H1 (cell line): ENCODE results near the gene BCL11A.

ENCODE experiments used
- BCL11A ChIP-seq, 2 experiments: IDR thresholded peaks; one replicate each; pipeline ENCODE4 v1.6.1; 2011; ENCODE audit warnings: low read depth in 2 of 2, low read length in 2 of 2, mild to moderate bottlenecking in 2 of 2
- EZH2 ChIP-seq: fragments of 200-600 bp; sonication (generic); IDR thresholded peaks from 2 replicates; pipeline ENCODE4 v1.7.1; 2012; ENCODE audit warnings: low read depth, mild to moderate bottlenecking, moderate library complexity, low read length, inconsistent platforms; ENCODE audit not compliant: severe bottlenecking
- NRF1 ChIP-seq: IDR thresholded peaks from 2 replicates; pipeline ENCODE4 v1.6.1; 2011; ENCODE audit warnings: mild to moderate bottlenecking, low read depth, low read length, improper control_type of control experiment
- POLR2AphosphoS5 ChIP-seq: IDR thresholded peaks from 2 replicates; pipeline ENCODE4 v1.6.1; 2011; ENCODE audit warnings: low read depth, low read length
- SUZ12 ChIP-seq: fragments of 200-600 bp; sonication (generic); IDR thresholded peaks from 2 replicates; pipeline ENCODE4 v1.6.1; 2012; ENCODE audit warnings: mild to moderate bottlenecking, inconsistent platforms, low read length, moderate library complexity, mixed read lengths
- TCF12 ChIP-seq: IDR thresholded peaks from 2 replicates; pipeline ENCODE4 v1.6.1; 2011; ENCODE audit warnings: low read depth, mild to moderate bottlenecking, low read length
- TF ChIP-seq, protein P1 (sequence below), 3 experiments: IDR thresholded peaks; 1 replicate in 2 of 3; 2 replicates in 1 of 3; pipeline versions ENCODE4 v1.5.1 to v1.6.1; 2011; ENCODE audit warnings: low read length in 3 of 3, mild to moderate bottlenecking in 3 of 3, inconsistent platforms in 2 of 3, low read depth in 1 of 3, moderate library complexity in 1 of 3; ENCODE audit not compliant: insufficient read depth in 1 of 3; ENCODE audit errors: control extremely low read depth in 1 of 3
- TF ChIP-seq, protein P2 (sequence below): IDR thresholded peaks from 2 replicates; pipeline ENCODE4 v1.6.1; 2012; ENCODE audit warnings: inconsistent platforms

GRCh38 chr2:60489289-60489688 lies 64.2 kb downstream of the BCL11A start:
- TF ChIP-seq POLR2AphosphoS5 (no peak), TCF12 (no peak), SUZ12 (no peak), BCL11A (IDR thresholded peaks at IDR 0.05; ENCODE audit: low read depth in 2 of 2, low read length in 2 of 2) (no peak), NRF1 (no peak), EZH2 (no peak)
- TF ChIP-seq, protein P1, sequence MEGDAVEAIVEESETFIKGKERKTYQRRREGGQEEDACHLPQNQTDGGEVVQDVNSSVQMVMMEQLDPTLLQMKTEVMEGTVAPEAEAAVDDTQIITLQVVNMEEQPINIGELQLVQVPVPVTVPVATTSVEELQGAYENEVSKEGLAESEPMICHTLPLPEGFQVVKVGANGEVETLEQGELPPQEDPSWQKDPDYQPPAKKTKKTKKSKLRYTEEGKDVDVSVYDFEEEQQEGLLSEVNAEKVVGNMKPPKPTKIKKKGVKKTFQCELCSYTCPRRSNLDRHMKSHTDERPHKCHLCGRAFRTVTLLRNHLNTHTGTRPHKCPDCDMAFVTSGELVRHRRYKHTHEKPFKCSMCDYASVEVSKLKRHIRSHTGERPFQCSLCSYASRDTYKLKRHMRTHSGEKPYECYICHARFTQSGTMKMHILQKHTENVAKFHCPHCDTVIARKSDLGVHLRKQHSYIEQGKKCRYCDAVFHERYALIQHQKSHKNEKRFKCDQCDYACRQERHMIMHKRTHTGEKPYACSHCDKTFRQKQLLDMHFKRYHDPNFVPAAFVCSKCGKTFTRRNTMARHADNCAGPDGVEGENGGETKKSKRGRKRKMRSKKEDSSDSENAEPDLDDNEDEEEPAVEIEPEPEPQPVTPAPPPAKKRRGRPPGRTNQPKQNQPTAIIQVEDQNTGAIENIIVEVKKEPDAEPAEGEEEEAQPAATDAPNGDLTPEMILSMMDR (IDR thresholded peaks at IDR 0.05; ENCODE audit: control extremely low read depth in 1 of 3, insufficient read depth in 1 of 3, low read depth in 1 of 3, low read length in 3 of 3), result no peak
- TF ChIP-seq, protein P2, sequence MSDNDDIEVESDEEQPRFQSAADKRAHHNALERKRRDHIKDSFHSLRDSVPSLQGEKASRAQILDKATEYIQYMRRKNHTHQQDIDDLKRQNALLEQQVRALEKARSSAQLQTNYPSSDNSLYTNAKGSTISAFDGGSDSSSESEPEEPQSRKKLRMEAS, result no peak
